ENCODE results near the gene ARHGEF10L.

GRCh38 chr1:17587693-17588047 lies 48.2 kb downstream of the ARHGEF10L start:
- TF ChIP-seq CTCF (IDR thresholded peaks at IDR 0.05) (no peak), POLR2A (IDR thresholded peaks at IDR 0.05) (no peak)
